Body of pancreas (tissue), 4 donors: ENCODE data around the gene NEK11. TPM values are rescaled to one million over a fixed set of nuclear protein-coding genes. Genes with fewer than 3 reads are reported as not detected.

ENCODE experiments used
- ATAC-seq: fragments of 150-250 bp; one replicate; pipeline ENCODE4 v1.9.1; 2016
- DNase-seq, 4 donors: peaks; one replicate each; pipeline ENCODE4 v3.0.0-alpha.2; 2019
- H3K27ac ChIP-seq, 4 donors: fragments of 200-600 bp; sonication (generic); 1 replicate in 3 of 4; 2 replicates in 1 of 4; pipeline versions ENCODE4 v1.5.1 to v1.6.1; 2016 to 2019; ENCODE audit warnings: mild to moderate bottlenecking in 1 of 4, mixed read lengths in 1 of 4, moderate library complexity in 1 of 4
- H3K27me3 ChIP-seq, 2 donors: fragments of 200-600 bp; sonication (generic); one replicate each; pipeline ENCODE4 v1.6.0; 2016; ENCODE audit warnings: mild to moderate bottlenecking in 1 of 2
- H3K36me3 ChIP-seq, 2 donors: fragments of 200-600 bp; sonication (generic); replicated peaks in 1 of 2; 2 replicates each; pipeline ENCODE4 v1.5.1; 2016; ENCODE audit warnings: low read depth in 2 of 2; ENCODE audit not compliant: insufficient read depth in 1 of 2
- H3K4me1 ChIP-seq: fragments of 200-600 bp; sonication (generic); one replicate; pipeline ENCODE4 v1.6.0; 2016
- H3K4me3 ChIP-seq, 2 donors: fragments of 200-600 bp; sonication (generic); 1 replicate in 1 of 2; 2 replicates in 1 of 2; pipeline ENCODE4 v1.5.1; 2016 to 2019
- H3K9me3 ChIP-seq, 3 donors: fragments of 200-600 bp; sonication (generic); 1 replicate in 2 of 3; 2 replicates in 1 of 3; pipeline ENCODE4 v1.5.1; 2016
- CTCF ChIP-seq, 7 experiments: fragments of 450-650 bp in 4 of 7; fragments of 200-600 bp in 3 of 7; sonication (generic) in 3 of 7; IDR thresholded peaks; one replicate each; pipeline ENCODE4 v1.5.1; 2016 to 2019; ENCODE audit warnings: antibody characterized with exemption in 7 of 7
- POLR2A ChIP-seq, 3 donors: fragments of 450-650 bp; IDR thresholded peaks; one replicate each; pipeline ENCODE4 v1.6.1; 2016; ENCODE audit warnings: antibody characterized with exemption in 3 of 3, mild to moderate bottlenecking in 2 of 3
- WGBS, 2 donors: methylation state at CpG; one replicate each; pipeline ENCODE4 v1.1.5; 2017; 5-methylcytosine and 5-hydroxymethylcytosine counted together
- intact Hi-C: fragments of 100-400 bp; cut with DNase I; formaldehyde crosslinking; loops from one replicate; pipeline ENCODE4 v1.15.1; 2023
- total RNA-seq, 2 donors: library from RNA; depleted of rRNA; stranded (reverse); fragments of >200 nt; gene quantifications; one replicate each; pipeline ENCODE4 v1.1.0, GENCODE V29; 2016

The NEK11 gene
- total RNA-seq, 2 donors from 2014 or later, result 3.4 to 10.2 TPM

GRCh38 chr3:131260525-131260924, 233.8 kb downstream of the NEK11 start:
- no peaks in the 10 kb centered on the region for H3K27me3 ChIP-seq
- H3K4me1 ChIP-seq, result no peaks in the 10 kb centered on the region
- DNase-seq (no peak), ATAC-seq (no peak)
- H3K36me3 ChIP-seq, result no peaks in the 10 kb centered on the region
- H3K4me3 ChIP-seq, result no peak overlapping the region
- no peak overlapping the region for H3K27ac ChIP-seq
- WGBS, 2 donors, result 67 to 69% methylated on average over 3 of the region's 3 CpGs
- intact Hi-C loops, result no loop called here
- H3K9me3 ChIP-seq, result no peaks in the 10 kb centered on the region
- no peak for TF ChIP-seq CTCF (IDR thresholded peaks at IDR 0.05)
- no peak for TF ChIP-seq POLR2A (IDR thresholded peaks at IDR 0.05)

GRCh38 chr3:131261104-131261503, 234.4 kb downstream of the NEK11 start:
- intact Hi-C loops, result no loop called here
- H3K4me1 ChIP-seq, result no peaks in the 10 kb centered on the region
- no peaks in the 10 kb centered on the region for H3K27me3 ChIP-seq
- TF ChIP-seq POLR2A (IDR thresholded peaks at IDR 0.05) (no peak), CTCF (IDR thresholded peaks at IDR 0.05) (no peak)
- no peak overlapping the region for H3K27ac ChIP-seq
- DNase-seq (no peak), ATAC-seq (no peak)
- H3K36me3 ChIP-seq, result no peaks in the 10 kb centered on the region
- no peak overlapping the region for H3K4me3 ChIP-seq
- 75 to 86% methylated on average over 1 of the region's 1 CpG for WGBS, 2 donors
- H3K9me3 ChIP-seq, result no peaks in the 10 kb centered on the region

GRCh38 chr3:131275556-131275955, 248.9 kb downstream of the NEK11 start:
- Histone ChIP-seq H3K27ac (no peak overlapping the region), H3K36me3 (no peaks in the 10 kb centered on the region), H3K4me1 (no peaks in the 10 kb centered on the region), H3K9me3 (no peaks in the 10 kb centered on the region), H3K4me3 (no peak overlapping the region), H3K27me3 (no peaks in the 10 kb centered on the region)
- 31 to 42% methylated on average over 1 of the region's 1 CpG for WGBS, 2 donors
- DNase-seq, result no peak
- no peak for ATAC-seq
- no peak for TF ChIP-seq CTCF (IDR thresholded peaks at IDR 0.05)
- no peak for TF ChIP-seq POLR2A (IDR thresholded peaks at IDR 0.05)
- intact Hi-C loops, result no loop called here

GRCh38 chr3:131277836-131278497, 251.3 kb downstream of the NEK11 start:
- no peak for DNase-seq
- H3K4me1 ChIP-seq, result no peaks in the 10 kb centered on the region
- no peak overlapping the region for H3K4me3 ChIP-seq
- no peak overlapping the region for H3K27ac ChIP-seq
- intact Hi-C loops, result no loop called here
- 95% methylated on average over 2 of the region's 2 CpGs for WGBS, 2 donors
- H3K36me3 ChIP-seq, result no peaks in the 10 kb centered on the region
- no peaks in the 10 kb centered on the region for H3K27me3 ChIP-seq
- no peaks in the 10 kb centered on the region for H3K9me3 ChIP-seq
- ATAC-seq, result no peak
- TF ChIP-seq POLR2A (IDR thresholded peaks at IDR 0.05) (no peak), CTCF (IDR thresholded peaks at IDR 0.05) (no peak)

GRCh38 chr3:131279577-131279976, 252.9 kb downstream of the NEK11 start:
- intact Hi-C loops, result no loop called here
- Histone ChIP-seq H3K27ac (no peak overlapping the region), H3K4me3 (no peak overlapping the region), H3K9me3 (no peaks in the 10 kb centered on the region), H3K36me3 (no peaks in the 10 kb centered on the region), H3K4me1 (peaks cover 8% of the 10 kb centered on the region), H3K27me3 (no peaks in the 10 kb centered on the region)
- 96 to 97% methylated on average over 2 of the region's 2 CpGs for WGBS, 2 donors
- ATAC-seq, result no peak
- TF ChIP-seq POLR2A (IDR thresholded peaks at IDR 0.05), result no peak
- no peak for TF ChIP-seq CTCF (IDR thresholded peaks at IDR 0.05)
- no peak for DNase-seq
